GM18520 (cell line): Measurements from ENCODE around the gene NPC2.

Experiments used
- ATAC-seq: cut with Tn5 transposase; IDR thresholded peaks from one replicate; pipeline ENCODE4 v1.9.1; 2021; ENCODE audit not compliant: unreplicated experiment

The NPC2 gene

DNA sequence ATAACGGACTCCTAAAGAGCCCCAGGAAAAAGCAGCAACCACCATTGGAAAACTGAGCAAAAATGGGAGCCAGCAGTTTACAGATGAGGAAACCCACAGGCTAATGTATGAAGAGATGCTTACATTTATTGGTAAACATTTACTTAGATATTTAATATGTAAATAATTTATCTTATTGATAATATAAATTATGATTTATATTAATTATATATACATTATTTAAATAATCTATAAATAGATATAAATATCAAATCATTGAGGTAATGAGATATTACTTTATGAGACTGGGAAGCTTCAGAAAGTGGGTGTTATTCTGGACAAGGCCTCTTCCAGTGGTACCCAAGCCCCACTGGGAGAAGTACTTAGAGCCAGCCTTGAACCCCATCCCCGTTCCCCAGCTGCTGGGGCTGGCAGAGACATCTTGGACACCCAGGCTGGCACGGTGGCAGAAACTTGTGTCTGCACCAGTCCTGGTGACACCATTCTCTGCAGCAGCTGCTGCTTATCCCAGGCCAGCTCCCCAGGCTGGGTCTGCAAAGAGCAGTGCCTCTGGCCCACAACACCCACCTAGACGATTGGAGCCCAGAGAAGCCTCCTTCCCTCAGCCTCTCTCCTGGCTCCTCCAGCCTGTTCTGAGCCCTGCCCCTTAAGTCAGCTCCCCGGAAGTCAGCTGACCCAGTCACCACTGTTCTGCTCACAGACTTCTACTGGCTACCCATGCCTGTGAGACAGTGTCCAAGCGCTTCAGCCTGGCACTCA lies 26.4 kb upstream of the NPC2 start:
- no peak for ATAC-seq

DNA sequence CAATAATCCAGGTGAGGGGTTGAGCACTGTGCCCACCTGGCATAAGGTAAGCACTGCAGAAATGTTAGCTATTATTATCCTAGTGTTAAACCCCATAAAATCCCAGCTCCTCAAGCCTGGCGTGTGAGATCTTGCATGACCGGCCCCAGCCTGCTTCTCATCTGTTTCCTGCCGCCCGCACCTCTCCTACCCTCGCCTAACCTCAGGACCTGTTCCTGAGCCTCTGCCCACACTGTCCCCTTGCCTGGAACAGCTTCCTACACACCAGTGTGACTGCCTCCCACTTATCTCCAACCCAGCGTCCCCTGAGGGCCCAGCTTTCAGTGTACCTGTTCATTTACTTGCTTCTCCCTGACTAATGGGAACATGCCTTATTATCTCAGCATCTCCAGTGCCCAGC lies 25.1 kb upstream of the NPC2 start:
- no peak for ATAC-seq

- no peak for ATAC-seq
These were observed 24.6 kb upstream of the NPC2 start for GRCh38 chr14:74517731-74518130.

DNA sequence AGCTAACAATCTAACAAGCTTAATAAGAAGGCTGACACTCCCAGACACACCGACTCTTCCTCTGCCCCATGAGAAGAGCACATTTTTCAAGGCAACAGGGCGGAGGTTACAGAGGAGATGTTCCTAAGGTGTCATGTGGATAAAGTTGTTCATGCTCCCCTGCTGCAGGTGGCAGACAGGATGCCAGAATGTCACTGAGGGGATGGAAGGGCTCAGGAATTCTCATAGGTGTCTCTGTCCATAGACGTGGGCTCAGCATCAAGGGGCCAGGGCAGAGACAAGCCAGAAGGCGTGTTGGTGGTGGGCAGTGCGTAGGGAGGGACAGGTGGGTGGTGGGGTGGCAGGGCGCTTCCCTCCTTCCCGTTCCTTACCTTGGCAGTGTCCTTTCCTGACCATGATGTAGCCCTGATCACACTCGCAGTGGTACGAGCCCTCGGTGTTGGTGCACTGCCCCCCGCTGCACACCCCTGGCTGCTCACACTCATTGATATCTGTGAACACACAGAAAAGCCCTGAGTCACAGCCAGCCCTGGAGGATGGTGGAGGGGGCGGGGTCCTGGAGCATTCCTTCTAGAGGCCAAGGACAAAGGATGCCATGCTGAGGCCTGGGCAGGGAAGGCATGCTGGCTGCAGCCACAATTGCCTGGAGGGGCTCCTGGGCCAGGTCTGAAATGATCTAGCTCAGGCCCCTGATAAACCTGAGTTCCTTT lies 23.5 kb upstream of the NPC2 start:
- no peak for ATAC-seq

GRCh38 chr14:74515891-74516412 lies 22.8 kb upstream of the NPC2 start:
- ATAC-seq: no peak

GRCh38 chr14:74514471-74514941 lies 21.4 kb upstream of the NPC2 start:
- ATAC-seq: no peak

- ATAC-seq: no peak
These were observed 19.1 kb upstream of the NPC2 start for GRCh38 chr14:74511966-74512830.

- ATAC-seq: no peak
These were observed 17.9 kb upstream of the NPC2 start for GRCh38 chr14:74510959-74511409.

DNA sequence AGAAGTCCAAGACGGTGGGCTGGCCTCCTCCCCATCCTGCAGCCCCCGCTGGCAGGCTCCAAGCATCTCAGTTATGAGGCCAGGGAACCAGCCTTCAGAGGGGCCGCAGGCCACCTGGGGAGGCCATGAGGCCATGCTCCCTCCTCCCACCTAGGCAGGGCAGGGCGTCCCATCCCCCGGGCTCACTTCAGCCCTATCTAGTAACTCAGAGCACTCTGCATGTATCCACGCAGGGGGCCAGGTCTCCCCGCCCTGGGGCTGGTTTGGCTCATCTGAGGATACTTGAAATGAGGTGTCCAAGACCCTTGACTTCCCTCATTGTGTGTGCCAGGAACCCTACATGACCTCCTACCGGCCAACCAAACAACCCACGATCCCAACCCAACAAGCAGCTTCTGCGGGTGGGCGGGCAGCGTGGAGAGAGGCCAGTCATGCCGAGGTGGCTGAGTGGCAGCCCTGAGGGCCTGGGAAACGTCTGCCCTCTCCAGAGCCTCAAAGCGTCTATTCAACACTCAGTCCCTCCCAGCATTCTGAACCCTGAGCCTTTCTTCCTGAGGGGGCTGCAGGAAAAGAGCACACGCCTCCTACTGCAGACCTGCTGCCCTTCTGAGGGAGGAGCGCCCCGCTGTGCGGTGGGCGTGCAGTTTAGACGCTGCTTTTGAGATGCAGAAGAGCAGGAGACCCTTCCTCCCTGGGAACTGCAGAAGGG lies 17.3 kb upstream of the NPC2 start:
- ATAC-seq: no peak

GRCh38 chr14:74509587-74510222 lies 16.6 kb upstream of the NPC2 start:
- ATAC-seq: no peak

DNA sequence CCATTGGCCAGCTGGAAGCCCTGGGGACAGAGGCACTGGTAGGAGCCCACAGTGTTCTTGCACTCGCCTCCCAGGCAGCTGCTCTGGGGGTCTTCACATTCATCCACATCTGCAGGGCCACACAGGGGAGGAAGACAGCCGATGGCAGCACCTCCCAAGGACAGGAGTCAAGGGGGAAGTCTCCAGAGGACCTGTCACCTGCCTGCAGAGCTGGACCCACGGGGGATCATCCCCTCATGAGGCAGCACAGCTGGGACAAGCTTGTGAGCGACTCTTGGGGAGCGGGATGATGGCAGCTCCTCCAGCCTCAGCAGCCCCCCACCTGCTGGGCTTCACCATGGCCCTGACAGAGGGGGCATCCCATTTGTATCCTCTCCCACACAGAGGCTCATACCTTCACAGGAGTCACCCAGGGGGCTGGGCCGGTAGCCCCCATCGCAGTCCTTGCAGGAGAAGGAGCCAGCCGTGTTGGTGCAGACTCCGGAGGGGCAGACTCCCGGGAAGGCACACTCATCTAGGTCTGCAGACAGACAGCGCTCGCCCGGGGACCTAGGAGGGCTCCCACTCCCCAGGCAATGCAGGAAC lies 15.8 kb upstream of the NPC2 start:
- no peak for ATAC-seq

GRCh38 chr14:74508292-74508731 lies 15.2 kb upstream of the NPC2 start:
- ATAC-seq: no peak

GRCh38 chr14:74507840-74508239 lies 14.7 kb upstream of the NPC2 start:
- no peak for ATAC-seq

- no peak for ATAC-seq
These were observed 14.0 kb upstream of the NPC2 start for GRCh38 chr14:74507085-74507484.

DNA sequence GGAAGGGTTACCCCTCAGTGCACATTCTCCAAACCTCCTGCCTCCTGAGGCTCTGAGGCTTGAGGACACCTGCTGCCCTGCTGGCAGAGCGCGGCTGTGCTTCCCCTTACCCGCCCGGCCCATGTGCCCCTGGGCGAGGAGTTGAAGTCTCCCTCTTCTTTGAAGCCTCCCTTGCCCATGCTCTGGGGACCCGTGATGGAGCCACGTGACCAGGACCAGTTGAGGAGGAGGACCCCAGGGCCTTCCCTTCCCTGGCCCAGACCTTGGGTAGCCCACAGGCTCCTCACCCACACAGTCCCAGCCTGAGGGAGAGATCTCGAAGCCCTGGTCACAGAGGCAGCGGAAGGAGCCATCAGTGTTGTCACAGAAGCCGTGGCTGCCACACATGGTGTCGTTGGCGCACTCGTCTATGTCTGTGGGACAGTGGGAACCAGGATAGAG lies 13.3 kb upstream of the NPC2 start:
- ATAC-seq: no peak

- no peak for ATAC-seq
These were observed 12.7 kb upstream of the NPC2 start for GRCh38 chr14:74505831-74506230.

- ATAC-seq: no peak
These were observed 12.0 kb upstream of the NPC2 start for GRCh38 chr14:74504874-74505720.

GRCh38 chr14:74504412-74504811 lies 11.3 kb upstream of the NPC2 start:
- ATAC-seq: no peak

- ATAC-seq: no peak
These were observed 10.8 kb upstream of the NPC2 start for GRCh38 chr14:74503938-74504335.
